Measurements from ENCODE around the gene CTDSPL.

The CTDSPL gene

GRCh38 chr3:38005076-38006020 is 143.7 kb downstream of the CTDSPL start:
- DNase-seq = no peak

GRCh38 chr3:38006031-38006430 is 144.4 kb downstream of the CTDSPL start:
- DNase-seq = no peak

GRCh38 chr3:38006445-38006995 is 144.8 kb downstream of the CTDSPL start:
- DNase-seq = no peak

- DNase-seq = no peak
These were observed 146.0 kb downstream of the CTDSPL start for GRCh38 chr3:38007754-38008090.

- no peak for DNase-seq
These were observed 146.6 kb downstream of the CTDSPL start for GRCh38 chr3:38008191-38008701.

- DNase-seq = no peak
These were observed 147.4 kb downstream of the CTDSPL start for GRCh38 chr3:38008971-38009580.

DNA sequence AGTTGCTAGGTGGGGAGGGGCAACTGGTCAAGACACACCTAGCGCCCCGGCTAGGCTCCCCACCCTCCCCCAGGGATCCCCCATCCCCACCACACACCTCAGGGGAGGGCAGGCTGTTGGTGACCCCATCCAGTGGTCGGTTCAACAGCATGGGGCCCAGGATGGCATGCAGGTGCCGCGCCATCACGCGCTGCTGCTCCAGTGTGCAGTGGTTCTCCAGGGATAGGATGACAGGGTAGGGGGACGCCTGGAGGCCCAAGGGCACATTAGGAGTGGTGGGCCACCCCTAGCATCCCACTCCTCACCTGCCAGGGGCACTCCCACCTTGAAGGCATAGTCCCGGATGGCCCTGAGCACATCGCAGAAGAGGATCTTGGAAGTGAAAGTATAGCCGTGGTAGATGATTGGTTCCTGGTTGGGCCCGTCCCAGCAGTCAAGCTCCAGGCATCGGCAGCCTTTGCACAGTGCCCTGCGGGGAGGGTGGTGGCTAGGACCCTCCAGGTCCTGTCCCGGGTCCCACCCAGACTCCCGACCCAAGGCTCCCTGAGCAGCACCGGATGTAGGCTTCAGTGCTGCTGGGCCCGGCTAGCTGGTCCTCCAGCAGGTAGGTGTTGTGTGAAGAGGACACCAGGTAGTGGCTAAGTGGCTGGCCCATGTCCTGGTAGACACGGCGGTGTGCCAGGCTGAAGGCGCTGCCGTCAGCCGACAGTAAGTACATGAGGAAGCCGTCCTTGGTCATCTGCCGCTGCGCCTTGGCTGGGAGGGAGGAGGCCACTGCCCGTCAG is 148.3 kb downstream of the CTDSPL start:
- no peak for DNase-seq

DNA sequence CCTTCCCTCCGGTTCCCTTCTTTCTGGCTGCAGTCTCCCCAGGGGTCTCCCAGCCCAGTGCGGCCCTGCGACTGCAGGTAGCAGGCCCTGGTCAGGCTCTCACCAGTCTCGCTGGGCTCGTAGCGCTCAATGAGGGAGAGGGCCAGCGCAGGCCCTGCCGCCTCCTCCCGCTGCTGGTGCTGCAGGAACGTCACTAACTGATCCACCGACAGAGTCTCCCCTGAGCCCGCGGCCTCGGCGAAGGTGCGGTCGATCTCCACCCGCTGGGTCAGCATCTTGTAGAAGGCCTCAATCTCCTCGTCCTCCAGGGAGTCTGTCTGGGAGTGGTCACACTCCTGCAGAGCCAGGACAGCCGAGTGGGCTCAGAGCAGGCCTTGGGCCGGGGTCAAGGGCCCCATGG is 149.4 kb downstream of the CTDSPL start:
- no peak for DNase-seq

- DNase-seq = no peak
These were observed 153.8 kb downstream of the CTDSPL start for GRCh38 chr3:38015485-38015884.

GRCh38 chr3:38015984-38016383 is 154.3 kb downstream of the CTDSPL start:
- no peak for DNase-seq

- no peak for DNase-seq
These were observed 154.7 kb downstream of the CTDSPL start for GRCh38 chr3:38016410-38016809.

DNA sequence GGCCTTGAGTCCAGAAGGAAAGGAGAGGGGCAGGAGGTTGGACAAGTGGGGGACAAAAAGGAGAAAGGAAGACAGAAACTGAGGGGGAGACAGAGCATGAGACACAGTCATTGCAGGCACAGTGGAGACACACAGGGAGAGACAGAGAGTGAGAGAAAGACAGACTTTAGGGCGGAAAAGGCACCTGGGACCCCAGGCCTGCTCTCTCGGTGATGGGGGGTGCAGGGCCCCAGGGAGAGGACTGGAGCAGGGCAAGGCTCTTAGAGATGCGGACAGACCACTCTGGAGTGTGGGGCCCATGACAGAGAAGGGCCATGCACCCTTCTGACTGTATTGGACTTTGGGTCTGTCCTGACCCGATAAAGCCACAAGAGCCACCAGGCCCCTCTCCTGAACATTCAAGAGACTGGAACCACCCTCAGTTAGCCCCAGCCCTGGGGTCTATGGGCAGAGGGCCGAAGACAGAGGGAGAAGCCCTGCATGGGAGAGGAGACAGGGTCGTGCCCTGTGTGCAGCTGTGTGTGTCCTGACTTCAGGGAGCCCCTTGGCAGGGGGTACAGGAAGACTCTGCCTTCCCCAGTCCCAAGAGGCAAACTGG is 155.3 kb downstream of the CTDSPL start:
- no peak for DNase-seq

DNA sequence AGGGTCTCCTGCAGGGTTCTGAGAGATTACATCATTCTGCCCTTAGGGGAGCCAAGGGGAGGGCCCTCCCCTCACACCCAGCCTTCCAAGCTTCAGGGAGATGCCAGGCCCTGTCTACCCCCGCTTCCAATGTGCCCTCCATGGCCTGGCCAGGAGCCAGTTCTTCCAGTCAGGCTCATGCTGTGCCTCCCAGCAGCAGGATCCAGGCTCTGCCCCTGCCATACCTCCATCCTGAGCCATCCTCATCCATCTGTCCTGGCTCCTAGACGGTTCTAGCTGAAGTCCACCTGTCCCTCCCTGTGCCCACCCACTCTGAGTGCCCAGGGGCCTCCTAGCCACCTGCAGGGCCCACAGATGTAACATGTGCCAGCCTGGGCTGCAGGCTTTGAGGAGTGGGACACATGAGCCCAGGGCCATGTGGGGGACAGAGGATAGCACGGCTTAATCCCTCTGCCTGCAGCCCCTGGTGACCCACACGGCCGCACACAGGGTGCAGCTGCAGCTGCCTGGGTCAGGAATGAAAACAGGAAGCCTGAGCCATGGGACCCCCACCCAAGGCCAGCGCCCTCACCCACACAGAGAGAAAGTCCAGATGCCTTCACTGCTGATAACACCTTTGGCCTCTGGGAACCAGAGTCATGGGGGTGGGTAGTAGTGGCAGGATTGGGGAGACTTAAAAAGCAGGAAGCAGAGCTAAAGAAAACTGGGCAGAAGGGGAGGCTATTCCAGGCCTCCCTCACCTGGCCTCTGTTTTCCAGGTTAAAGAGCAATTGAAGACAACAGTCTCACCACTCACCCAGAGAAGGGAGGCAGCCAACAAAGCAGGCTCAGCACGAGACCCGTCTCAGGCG is 156.0 kb downstream of the CTDSPL start:
- no peak for DNase-seq

DNA sequence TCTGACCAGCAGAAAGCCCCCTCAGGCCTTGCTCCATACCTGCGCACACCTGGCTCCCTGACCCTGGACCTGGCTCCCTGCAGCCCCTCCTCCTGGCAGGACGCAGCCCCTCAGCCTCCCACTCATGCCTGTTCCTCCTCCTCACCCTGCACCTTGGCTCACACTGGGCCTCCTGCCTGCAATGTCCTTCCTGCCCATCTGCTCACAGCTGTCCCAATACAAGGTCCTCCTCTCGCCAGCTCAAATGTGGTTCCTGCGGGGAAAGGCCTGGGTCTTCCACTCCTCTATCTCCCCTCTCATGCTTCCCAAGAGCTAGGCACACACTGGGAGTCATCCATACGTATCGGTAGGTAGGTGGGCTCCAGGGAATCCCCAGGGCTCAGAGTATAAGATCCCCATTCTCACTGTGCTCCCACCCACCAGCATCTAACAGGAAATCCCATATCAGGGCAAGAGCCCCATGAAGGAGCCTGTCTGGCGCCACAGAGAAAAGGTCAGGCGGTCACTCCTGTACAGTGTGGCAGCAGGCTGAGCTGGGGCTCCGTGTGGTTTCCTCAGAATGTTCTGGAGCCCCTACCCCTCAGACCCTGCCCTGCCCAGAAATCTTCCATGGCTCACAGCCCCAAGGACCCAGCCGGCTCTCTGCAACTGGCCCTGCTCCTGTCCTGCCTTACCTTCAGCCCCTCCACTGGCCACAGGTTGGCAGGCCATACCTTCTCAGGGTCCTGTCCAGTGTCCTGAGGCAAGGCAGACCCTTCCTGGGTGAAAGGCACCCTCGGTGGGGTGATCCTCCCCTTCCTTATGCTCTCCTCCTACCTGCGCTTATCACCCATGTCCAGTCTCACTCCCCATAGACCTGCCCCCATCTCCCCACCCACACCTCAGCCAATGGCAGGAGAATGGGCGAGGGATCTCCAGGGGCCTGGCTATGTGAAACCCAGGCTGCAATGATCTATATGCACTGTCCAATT is 156.9 kb downstream of the CTDSPL start:
- no peak for DNase-seq

DNA sequence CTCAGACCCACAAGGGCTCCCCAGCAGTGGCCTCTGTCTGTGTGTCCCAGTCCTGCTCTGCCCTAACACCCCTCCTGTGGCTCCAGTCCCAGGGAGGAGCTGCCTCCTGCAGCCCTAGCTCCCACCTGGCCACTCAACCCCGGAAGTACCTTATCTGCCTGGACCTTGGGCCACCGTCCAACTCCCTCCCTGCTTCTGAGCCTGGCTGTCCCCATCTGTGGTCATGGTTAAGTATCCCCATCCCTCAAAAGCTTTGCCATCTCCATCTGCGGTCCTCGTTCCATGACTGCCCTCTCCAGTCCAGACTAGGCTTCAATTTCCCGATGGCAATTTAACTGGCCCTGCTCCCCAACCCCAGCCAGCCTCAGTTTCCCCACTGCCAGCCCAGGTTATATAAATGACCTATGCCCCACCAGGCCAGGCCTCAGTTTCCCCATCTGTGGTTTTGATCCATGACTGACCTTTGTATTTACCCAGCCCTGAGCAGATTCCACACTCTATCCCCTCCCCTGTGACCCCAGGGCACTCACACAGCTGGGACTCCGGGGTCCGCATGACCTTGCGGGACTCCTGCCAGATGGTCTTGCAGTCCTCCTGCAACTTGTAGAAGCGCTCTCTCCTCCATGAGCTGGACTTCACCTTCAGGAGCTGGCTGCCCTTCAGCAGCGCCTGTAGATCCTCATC is 158.1 kb downstream of the CTDSPL start:
- no peak for DNase-seq

GRCh38 chr3:38020342-38020726 is 158.7 kb downstream of the CTDSPL start:
- no peak for DNase-seq

- no peak for DNase-seq
These were observed 159.5 kb downstream of the CTDSPL start for GRCh38 chr3:38021196-38021595.

GRCh38 chr3:38022301-38022700 is 160.6 kb downstream of the CTDSPL start:
- no peak for DNase-seq

DNA sequence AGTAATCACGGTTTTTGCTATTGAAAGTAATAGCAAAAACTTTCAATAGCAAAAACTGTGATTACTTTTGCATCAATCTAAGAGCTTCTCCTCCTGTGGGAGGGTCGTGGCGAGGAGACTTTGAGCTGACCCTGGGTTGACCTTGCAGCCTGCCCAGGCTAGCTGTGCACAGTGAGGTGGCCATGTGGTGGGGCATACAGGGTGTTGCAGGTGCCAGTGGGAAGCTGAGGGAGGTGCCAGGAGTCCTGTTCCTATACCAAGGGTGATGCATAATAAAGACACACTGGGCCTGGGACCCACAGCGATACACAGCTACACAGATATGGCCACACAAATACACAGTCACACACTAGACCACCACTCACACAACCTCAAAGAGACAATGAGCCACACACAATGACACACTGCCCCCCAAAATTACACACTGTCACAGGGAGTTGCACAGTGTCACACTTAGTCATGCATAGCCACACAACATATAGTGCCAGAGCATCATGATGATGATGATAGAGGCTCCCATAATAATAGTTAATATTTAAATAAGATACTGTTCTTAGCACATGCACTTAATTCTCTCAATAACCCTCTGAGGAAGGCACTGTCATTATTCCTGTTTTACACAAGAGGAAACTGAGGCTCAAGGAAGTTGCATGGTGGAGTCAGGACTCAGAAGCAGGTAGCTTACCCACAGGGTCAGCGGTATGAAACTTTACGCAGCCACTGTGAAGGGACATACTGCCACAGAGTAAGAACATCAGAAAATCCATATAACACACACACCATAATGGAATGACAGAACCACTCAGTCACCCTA is 161.4 kb downstream of the CTDSPL start:
- no peak for DNase-seq
